Neural cell (in vitro differentiated cells): ENCODE measurements around the gene GRIA3. TPM values are rescaled to one million over a fixed set of nuclear protein-coding genes. Genes with fewer than 3 reads are reported as not detected.
A peak's percentile ranks its signal among the peaks of the same experiment; 100 is the strongest.

Experiments
- H2AFZ ChIP-seq: fragments of 200-600, 300-800 bp; sonication (generic), shearing (Covaris generic); 2 replicates; pipeline ENCODE4 v1.6.0; 2014; ENCODE audit warnings: low read depth, mild to moderate bottlenecking, antibody characterized with exemption, low read length, moderate library complexity
- H3F3A ChIP-seq: fragments of 200-600 bp; shearing (Covaris generic); 2 replicates; pipeline ENCODE4 v1.6.1; 2016; ENCODE audit warnings: mild to moderate bottlenecking, moderate library complexity, mixed read lengths, antibody characterized with exemption, low read length; ENCODE audit not compliant: insufficient read depth, poor library complexity, severe bottlenecking
- H3K27ac ChIP-seq: fragments of 200-600, 300-800 bp; sonication (generic), shearing (Covaris generic); 2 replicates; pipeline ENCODE4 v1.5.1; 2014; ENCODE audit warnings: mild to moderate bottlenecking, low read length, moderate library complexity
- H3K27me3 ChIP-seq: fragments of 300-800, 200-600 bp; sonication (generic), shearing (Covaris generic); 2 replicates; pipeline ENCODE4 v1.6.0; 2014; ENCODE audit warnings: mild to moderate bottlenecking, low read depth, low read length, moderate library complexity; ENCODE audit not compliant: insufficient read depth
- H3K36me3 ChIP-seq: fragments of 300-800, 200-600 bp; sonication (generic), shearing (Covaris generic); 2 replicates; pipeline ENCODE4 v1.5.1; 2014; ENCODE audit warnings: mild to moderate bottlenecking, antibody characterized with exemption, low read length, moderate library complexity; ENCODE audit not compliant: insufficient read depth
- H3K4me2 ChIP-seq: fragments of 300-800, 200-600 bp; sonication (generic), shearing (Covaris generic); 2 replicates; pipeline ENCODE4 v1.6.0; 2014; ENCODE audit warnings: mild to moderate bottlenecking, low read length
- H3K4me3 ChIP-seq: fragments of 300-800, 200-600 bp; sonication (generic), shearing (Covaris generic); 2 replicates; pipeline ENCODE4 v1.5.1; 2014; ENCODE audit warnings: mild to moderate bottlenecking, low read length, moderate library complexity
- H3K79me2 ChIP-seq: fragments of 200-600 bp; shearing (Covaris generic); replicated peaks from 2 replicates; pipeline ENCODE4 v1.6.0; 2014; ENCODE audit warnings: mild to moderate bottlenecking, low read length, moderate library complexity; ENCODE audit not compliant: insufficient read depth
- H3K9ac ChIP-seq: fragments of 300-800, 200-600 bp; sonication (generic), shearing (Covaris generic); 2 replicates; pipeline ENCODE4 v1.6.1; 2016; ENCODE audit warnings: mild to moderate bottlenecking, low read length, mixed read lengths
- H3K9me2 ChIP-seq: fragments of 200-600 bp; shearing (Covaris generic); 2 replicates; pipeline ENCODE4 v1.6.1; 2016; ENCODE audit warnings: mild to moderate bottlenecking, low read length, mixed read lengths; ENCODE audit not compliant: insufficient read depth
- H3K9me3 ChIP-seq: fragments of 200-600, 300-800 bp; sonication (generic), shearing (Covaris generic); 2 replicates; pipeline ENCODE4 v1.6.1; 2016; ENCODE audit warnings: mild to moderate bottlenecking, mixed run types, low read length, moderate library complexity, mixed read lengths
- H4K20me1 ChIP-seq: fragments of 200-600 bp; shearing (Covaris generic); 2 replicates; pipeline ENCODE4 v1.6.1; 2016; ENCODE audit warnings: mild to moderate bottlenecking, mixed run types; ENCODE audit not compliant: insufficient read depth
- CTCF ChIP-seq: fragments of 450-650 bp; IDR thresholded peaks from 2 replicates; pipeline ENCODE4 v1.5.1; 2014; ENCODE audit warnings: antibody characterized with exemption, mild to moderate bottlenecking, moderate library complexity; ENCODE audit not compliant: poor library complexity, severe bottlenecking
- EP300 ChIP-seq: fragments of 450-650 bp; conservative IDR thresholded peaks from 2 replicates; pipeline ENCODE4 v1.6.1; 2014; ENCODE audit warnings: antibody characterized with exemption, mild to moderate bottlenecking, moderate library complexity; ENCODE audit not compliant: poor library complexity, severe bottlenecking
- EZH2 ChIP-seq: fragments of 200-600, 300-800 bp; shearing (Covaris generic), sonication (generic); IDR thresholded peaks from 2 replicates; pipeline ENCODE4 v1.6.1; 2014; ENCODE audit warnings: antibody characterized with exemption, low read length, borderline replicate concordance, mild to moderate bottlenecking; ENCODE audit not compliant: insufficient read depth, poor library complexity, severe bottlenecking
- MXI1 ChIP-seq: fragments of 450-650 bp; conservative IDR thresholded peaks from 2 replicates; pipeline ENCODE4 v1.6.1; 2014; ENCODE audit warnings: antibody characterized with exemption, mild to moderate bottlenecking; ENCODE audit not compliant: poor library complexity, severe bottlenecking
- POLR2AphosphoS5 ChIP-seq: IDR thresholded peaks from 2 replicates; pipeline ENCODE4 v1.6.1; 2012
- RAD21 ChIP-seq: fragments of 450-650 bp; conservative IDR thresholded peaks from 2 replicates; pipeline ENCODE4 v1.6.1; 2014; ENCODE audit warnings: antibody characterized with exemption, mild to moderate bottlenecking, moderate library complexity
- REST ChIP-seq: IDR thresholded peaks from 2 replicates; pipeline ENCODE4 v1.6.1; 2012; ENCODE audit warnings: borderline replicate concordance
- SMC3 ChIP-seq: fragments of 450-650 bp; conservative IDR thresholded peaks from 2 replicates; pipeline ENCODE4 v1.6.1; 2014; ENCODE audit warnings: antibody characterized with exemption, mild to moderate bottlenecking, moderate library complexity; ENCODE audit not compliant: poor library complexity
- TAF1 ChIP-seq: IDR thresholded peaks from 2 replicates; pipeline ENCODE4 v1.6.1; 2012; ENCODE audit warnings: low read depth
- polyA plus RNA-seq: library from polyadenylated mRNA; depleted of rRNA; stranded (reverse); fragments of >200 nt; gene quantifications from 2 replicates; pipeline ENCODE4 v1.2.3, GENCODE V29; 2014

Gene GRIA3
- polyA plus RNA-seq, 1 donor from 2014 or later = 7.8 TPM

GRCh38 chrX:123449335-123449734, 265.3 kb downstream of the GRIA3 start:
- Histone ChIP-seq H3F3A (no peaks in the 10 kb centered on the region), H3K4me3 (no peak overlapping the region), H3K79me2 (no peaks in the 10 kb centered on the region), H3K36me3 (no peaks in the 10 kb centered on the region), H4K20me1 (no peaks in the 10 kb centered on the region), H2AFZ (no peak overlapping the region), H3K4me2 (no peak overlapping the region), H3K9me2 (no peaks in the 10 kb centered on the region), H3K9me3 (no peaks in the 10 kb centered on the region), H3K27me3 (no peaks in the 10 kb centered on the region), H3K27ac (no peak overlapping the region), H3K9ac (no peak overlapping the region)
- TF ChIP-seq CTCF (no peak), EP300 (no peak), SMC3 (no peak), REST (no peak), POLR2AphosphoS5 (no peak), MXI1 (no peak), TAF1 (no peak), EZH2 (no peak), RAD21 (no peak)

GRCh38 chrX:123450222-123450621, 266.1 kb downstream of the GRIA3 start:
- no peaks in the 10 kb centered on the region for H3K36me3 ChIP-seq
- H3K4me3 ChIP-seq = no peak overlapping the region
- no peaks in the 10 kb centered on the region for H3K79me2 ChIP-seq
- no peaks in the 10 kb centered on the region for H3K9me2 ChIP-seq
- no peaks in the 10 kb centered on the region for H4K20me1 ChIP-seq
- no peak overlapping the region for H2AFZ ChIP-seq
- H3K27ac ChIP-seq = no peak overlapping the region
- no peaks in the 10 kb centered on the region for H3F3A ChIP-seq
- no peaks in the 10 kb centered on the region for H3K9me3 ChIP-seq
- H3K9ac ChIP-seq = no peak overlapping the region
- no peak for TF ChIP-seq TAF1
- TF ChIP-seq RAD21 = peak; percentile 33
- H3K27me3 ChIP-seq = no peaks in the 10 kb centered on the region
- H3K4me2 ChIP-seq = no peak overlapping the region
